Measurements from ENCODE around the gene SLC9A3.
"Not testable (repeated sequence)": the region's sequence is repeated elsewhere in the genome, so short reads cannot be mapped to it uniquely, and the experiment has no call there.

SLC9A3 gene

DNA sequence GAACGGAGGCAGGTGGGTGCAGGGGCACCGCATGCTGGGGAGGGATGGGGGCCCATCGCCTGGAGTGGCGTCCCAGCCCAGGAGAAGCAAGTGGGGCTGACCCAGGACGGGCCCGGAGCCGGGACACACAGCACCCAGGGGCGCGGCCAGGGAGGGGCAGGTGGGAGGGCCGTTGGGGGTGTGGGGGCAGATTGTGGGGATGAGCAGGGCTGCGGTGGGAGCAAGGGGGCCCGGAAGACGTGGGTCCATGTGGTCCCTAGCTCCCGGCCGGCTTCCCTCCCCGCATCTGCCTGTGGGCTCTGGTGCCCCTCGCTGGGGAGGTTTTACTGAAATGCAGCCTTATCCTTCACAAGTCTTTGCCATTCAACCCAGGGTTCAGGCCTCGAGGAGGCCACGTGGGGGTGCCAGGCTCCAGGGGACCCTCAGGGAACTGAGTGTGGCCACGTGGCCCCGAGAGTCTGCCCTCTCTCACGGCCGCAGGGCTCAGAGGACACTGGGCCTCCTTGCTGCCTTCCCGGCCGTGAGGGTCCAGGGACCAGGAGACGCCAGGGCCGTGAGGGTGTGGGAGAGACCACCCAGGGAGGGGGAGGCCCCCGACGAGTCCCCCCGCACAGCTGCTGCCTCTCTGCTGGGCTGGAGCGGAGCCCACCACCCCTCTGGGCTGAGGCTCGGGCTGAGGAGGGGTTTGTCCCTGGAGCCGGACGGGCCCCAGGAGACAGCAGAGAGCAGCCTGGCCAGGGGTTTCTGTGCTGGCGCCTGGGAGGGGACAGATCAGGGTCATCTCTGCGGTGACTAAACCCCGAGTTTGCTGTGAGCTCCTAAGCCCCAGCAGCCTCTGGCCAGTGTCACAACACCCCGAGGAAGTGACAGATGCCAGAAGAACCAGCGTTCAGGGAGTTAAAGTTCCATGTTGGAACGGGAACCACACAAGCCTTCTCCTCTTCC is 35.2 kb downstream of the SLC9A3 start:
- no peak for DNase-seq

GRCh38 chr5:488241-488640 is 36.0 kb downstream of the SLC9A3 start:
- DNase-seq: no peak

- DNase-seq: not testable (repeated sequence)
Observed at GRCh38 chr5:486597-486996, 37.7 kb downstream of the SLC9A3 start.

GRCh38 chr5:485946-486491 is 38.2 kb downstream of the SLC9A3 start:
- no peak for DNase-seq

DNA sequence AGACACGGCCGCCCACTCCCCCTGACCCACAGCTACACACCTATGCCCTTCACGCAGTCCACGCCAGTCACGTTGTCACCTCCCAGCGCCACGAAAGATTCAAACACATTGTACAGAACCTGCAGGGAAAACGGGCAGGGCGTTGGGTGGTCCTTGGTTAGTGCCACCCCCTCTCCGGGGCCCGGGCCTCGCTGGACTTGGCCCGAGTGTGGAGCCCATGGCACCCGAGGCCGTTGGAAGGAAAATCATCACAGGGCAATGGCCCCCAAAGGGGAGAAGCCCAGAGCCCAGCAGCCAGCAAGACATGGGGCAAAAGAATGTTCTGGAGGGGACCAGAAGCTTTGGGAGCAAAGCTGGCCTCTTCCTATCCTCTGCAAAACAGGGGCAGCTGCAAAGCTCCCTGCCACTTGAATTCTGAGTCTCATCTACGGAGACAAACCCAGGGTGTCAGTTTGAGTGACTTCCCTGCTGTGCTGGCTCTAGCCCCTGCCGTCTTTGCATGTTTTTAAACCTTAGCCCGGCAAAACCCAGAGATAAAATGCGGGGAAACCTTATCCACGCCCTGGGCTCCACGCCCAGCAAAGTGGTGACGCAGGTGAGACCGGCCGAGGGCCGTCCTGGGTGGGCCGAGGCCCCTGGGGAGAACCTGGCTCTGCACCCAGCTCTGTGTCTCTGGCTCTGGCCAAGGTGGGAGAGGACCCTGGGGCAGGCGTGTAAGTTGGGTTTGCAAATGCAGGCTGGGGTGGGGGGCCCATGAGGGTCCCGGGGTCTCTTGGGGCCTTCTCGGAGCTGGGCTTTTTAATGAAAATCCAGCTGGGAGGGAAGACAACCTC is 38.9 kb downstream of the SLC9A3 start:
- no peak for DNase-seq

- DNase-seq: no peak
Observed at GRCh38 chr5:484556-484955, 39.7 kb downstream of the SLC9A3 start.

- DNase-seq: no peak
Observed at GRCh38 chr5:483434-484140, 40.7 kb downstream of the SLC9A3 start.

DNA sequence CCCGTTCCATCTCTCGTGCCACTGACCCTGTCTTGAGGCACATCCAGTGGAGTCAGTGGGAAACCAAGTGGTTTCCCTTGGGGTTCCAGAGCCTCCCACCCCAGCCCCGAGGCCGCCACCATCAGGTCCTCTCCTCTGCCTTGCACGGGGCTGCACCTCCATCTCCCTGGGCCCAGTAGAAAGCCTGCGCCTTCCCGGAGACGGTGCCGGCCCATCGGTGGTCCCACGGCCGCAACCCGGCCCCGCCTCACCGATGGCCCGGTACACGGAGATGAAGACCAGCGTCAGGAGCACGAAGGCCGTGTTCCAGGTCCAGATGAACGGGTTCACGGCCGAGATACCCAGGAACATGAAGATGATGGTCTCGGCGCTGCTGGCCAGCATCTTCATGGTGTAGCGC is 41.2 kb downstream of the SLC9A3 start:
- DNase-seq: no peak

DNA sequence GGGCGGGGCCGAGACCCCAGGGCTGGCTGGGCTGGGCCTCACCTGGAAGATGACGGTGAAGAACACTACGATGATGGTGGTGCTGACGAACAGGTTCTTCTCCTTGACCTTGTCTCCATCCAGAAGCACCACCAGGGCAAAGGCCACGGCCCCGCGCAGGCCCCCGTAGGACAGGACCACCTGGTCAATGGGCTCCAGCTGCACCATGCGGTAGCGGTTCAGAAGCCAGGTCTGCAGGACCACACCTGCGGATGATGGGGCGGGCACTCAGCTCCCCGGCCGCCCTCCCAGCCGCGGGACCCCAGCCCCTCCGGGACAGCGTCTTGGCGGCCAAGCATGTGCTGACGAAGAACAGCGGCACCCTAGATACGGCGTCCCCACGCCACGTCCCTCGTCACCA is 41.7 kb downstream of the SLC9A3 start:
- DNase-seq: no peak

DNA sequence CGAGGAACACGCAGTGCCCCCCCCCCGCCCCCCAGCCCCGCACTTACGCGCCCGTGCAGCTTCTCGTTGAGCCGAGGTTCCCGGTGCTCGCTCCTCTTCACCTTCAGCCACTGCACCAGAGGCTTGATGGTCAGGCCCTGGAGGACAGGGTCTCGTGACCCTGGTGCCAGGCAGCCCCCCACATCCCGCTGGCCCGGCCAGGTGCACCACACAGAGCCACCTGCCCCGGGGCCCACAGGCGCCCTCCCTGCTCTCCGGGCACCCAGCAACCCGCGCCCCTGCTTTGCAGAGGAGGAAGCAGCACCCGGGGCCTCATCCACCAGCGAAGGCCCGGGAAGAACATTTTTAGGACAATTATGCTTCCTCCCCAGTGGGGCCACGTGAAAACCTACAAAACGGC is 42.2 kb downstream of the SLC9A3 start:
- no peak for DNase-seq

DNA sequence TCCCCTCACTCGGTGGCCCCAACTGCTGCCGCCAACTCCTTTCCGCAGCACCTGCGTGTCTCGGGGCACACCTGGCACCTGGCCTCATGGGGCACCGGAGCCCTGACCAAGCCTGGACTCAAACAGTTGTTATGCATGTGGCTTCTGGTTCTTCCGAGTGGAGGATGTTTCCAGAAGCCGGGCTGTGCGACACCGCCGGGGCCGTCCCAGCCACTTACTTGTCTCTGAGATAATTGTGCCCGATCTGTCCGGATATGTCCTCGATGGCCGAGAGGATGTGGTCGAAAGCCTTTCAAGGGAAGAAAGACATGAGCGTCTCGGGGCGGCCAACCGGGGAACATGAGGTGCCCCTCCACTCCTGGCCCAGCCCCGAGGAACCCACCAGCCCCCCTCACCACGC is 42.9 kb downstream of the SLC9A3 start:
- DNase-seq: no peak

GRCh38 chr5:479566-480319 is 44.5 kb downstream of the SLC9A3 start:
- DNase-seq: no peak

DNA sequence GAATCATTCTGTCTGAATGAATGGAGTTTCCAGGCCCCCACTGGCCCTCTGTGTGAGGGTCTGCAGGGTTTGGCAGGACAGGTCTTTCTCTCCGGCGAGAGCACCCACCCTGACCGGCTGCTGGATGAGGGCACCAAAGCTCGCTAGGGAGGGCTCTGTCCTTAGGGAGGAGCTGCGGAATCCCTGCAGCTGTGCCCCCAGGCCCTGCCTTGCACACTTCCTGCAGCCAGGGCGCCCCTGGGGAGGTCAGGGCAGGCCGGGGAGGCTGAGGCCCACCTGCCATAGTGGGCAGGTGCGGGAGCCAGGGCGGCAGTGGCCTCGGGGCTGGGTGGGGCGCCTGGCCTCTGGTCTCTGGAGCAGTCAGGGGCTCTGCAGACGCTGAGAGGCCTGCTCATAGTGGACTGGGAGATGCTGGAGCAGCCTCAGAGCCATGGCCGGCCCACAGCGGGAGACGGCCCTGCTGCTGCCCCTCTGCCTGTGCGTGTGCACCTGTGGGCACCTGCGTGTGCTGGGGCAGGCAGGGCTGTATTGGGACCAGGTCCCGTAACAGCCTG is 45.2 kb downstream of the SLC9A3 start:
- no peak for DNase-seq

DNA sequence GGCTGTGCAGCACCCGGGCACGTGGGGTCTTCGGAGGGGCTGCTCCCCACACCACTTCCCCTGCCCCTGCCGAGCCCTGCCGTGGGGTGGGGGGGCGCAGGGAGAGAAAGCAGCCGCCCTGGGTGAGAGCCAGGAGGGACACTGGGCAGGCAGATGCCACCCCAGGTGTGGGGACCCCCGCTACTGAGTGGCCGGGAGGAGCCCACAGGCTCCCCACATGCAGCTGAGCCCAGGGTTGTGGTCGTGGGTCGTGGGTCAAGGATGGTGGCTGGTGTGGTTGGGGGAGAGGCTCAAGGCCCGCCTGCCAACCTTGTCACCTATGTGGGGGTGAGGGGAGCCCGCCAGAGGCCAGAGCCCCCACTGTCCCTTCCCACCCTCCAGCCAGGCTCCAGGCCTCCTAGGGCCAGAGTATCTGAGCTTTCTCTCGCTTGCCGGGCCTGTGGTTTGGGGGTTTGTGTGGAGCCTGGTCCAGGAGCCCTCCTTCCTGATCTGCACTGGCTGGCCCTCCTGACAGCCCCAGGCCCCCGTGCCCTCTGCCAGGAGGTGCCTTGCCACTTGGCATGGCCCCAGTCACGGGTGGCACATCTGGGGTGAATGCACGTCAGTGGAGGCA is 45.8 kb downstream of the SLC9A3 start:
- DNase-seq: no peak

DNA sequence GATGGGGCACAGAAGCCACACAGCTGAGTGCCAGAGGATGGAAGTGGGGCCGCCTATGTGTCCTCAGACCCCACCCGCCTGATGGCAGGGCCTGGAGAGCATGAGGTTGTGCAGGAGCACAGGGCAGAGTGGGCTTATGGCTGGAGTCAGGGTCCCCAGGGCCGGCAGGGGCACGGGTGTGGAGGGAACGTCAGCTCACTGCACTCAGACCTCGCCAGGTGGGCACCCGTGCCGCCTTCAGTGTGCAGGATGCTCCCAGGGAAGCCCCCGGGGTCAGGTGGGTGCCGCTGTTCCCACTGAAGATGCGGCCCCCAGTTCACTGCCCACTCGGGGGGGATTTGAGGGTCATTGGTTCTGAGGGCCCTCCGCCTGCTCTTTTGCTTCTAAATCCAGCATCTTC is 46.4 kb downstream of the SLC9A3 start:
- no peak for DNase-seq

- no peak for DNase-seq
Observed at GRCh38 chr5:477247-477646, 47.0 kb downstream of the SLC9A3 start.

GRCh38 chr5:476814-477175 is 47.5 kb downstream of the SLC9A3 start:
- DNase-seq: no peak

DNA sequence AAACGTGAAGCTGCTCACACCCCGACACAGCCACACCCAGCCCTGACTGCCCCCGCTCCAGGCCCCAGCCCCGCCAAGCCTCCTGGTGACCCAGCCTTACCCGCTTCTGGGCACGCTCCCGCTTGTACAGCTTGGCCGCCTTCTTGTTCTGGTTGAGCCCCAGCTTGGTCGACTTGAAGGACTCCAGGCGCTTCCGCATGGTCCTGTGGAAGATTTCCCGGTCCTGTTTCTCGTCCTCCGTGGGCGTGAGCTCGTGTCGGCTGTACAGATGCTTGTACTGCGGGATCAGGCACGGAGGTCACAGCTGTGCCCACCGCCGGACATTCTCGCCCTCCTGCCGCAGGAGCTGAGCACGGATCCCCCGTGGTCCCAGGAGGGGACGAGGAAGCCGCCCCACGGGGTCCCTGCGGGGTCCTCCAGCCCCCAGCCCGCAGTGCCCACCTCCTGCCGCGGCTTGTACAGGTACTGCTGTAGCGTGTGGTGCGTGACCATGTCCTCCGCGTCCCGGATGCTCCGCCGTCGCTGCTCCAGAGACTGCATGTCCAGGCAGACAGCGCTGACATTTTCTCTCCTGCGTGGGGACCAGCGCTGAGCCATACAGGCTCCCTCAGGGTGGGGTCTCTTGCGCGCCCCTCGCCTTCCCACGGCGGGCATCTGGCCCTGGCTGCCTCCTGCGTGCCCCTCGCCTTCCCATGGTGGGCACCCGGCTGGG is 48.0 kb downstream of the SLC9A3 start:
- DNase-seq: no peak

GRCh38 chr5:475704-476101 is 48.5 kb downstream of the SLC9A3 start:
- no peak for DNase-seq

DNA sequence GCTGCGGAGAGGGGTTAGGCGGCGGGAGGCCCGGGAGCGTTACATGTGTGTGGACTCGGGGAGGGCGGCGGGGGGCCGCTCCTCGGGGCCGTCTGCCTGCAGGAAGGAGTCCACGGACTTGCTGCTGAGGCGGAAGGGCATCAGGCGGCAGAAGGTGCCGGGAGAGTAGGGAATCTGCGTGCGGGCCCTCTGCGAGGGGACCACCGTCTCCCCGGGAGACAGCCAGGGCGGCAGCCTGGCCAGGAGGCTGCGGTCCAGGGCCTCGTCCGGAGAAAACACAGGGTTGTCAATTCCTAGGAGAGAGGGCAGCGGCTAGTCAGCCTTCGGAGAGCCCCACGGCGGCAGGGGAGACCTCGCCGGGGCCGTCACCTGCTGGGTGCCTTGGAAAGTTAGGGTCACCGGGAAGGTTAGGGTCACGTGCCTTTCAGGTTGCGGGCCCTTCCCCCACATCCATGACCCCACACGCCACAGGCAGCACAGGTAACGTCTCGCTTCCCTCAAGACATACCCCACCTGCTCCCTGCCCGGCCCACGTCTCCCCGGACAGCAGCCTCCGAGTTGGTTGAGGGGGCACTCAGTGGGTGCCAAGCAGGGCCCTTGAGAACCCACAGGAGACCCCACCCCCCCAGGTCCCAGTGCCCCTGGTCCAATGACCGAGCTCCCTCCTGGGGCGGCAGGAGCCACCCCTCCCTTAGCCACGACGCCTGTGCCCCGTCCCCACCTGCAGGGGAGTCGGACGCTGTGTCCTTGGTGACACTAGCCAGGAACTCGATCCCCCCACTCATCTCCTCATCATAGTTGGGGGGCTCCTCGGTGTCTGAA is 49.2 kb downstream of the SLC9A3 start:
- no peak for DNase-seq

Measured in NCI-H1930 (cell line).